B cell (primary cell): ENCODE data around the gene C19orf85. TPM values are rescaled to one million over a fixed set of nuclear protein-coding genes. Genes with fewer than 3 reads are reported as not detected.

Source experiments
- ATAC-seq: fragments of 200-7000 bp; cut with Tn5 transposase; one replicate; pipeline ENCODE4 v1.10.0; 2021; ENCODE audit warnings: low read depth, mild to moderate bottlenecking, moderate number of reproducible peaks, moderate library complexity
- CTCF ChIA-PET: fragments of 350-600 bp; sonication (Branson Sonifier 250); formaldehyde crosslinking; loops from one replicate; lab custom pipeline; 2021; ENCODE audit warnings: antibody characterized with exemption, inconsistent platforms; lab: Charles Lee
- POLR2A ChIA-PET: fragments of 350-600 bp; sonication (Branson Sonifier 250); formaldehyde crosslinking; loops from one replicate; lab custom pipeline; 2021; ENCODE audit warnings: antibody characterized with exemption; lab: Charles Lee
- DNase-seq: peaks from one replicate; pipeline ENCODE4 v3.0.0; 2013
- H2AFZ ChIP-seq: 2 replicates; pipeline ENCODE4 v1.6.1; 2012; ENCODE audit warnings: mild to moderate bottlenecking, low read depth, low read length; ENCODE audit not compliant: insufficient read depth, poor library complexity, severe bottlenecking
- H3K27ac ChIP-seq, 2 donors: 1 replicate in 1 of 2; 2 replicates in 1 of 2; pipeline ENCODE4 v1.5.1; 2012 to 2013; ENCODE audit warnings: low read length in 2 of 2, mild to moderate bottlenecking in 2 of 2, moderate library complexity in 1 of 2
- H3K27me3 ChIP-seq, 4 experiments: fragments of 200-600 bp in 1 of 4; sonication (generic) in 1 of 4; replicated peaks in 1 of 4; 1 replicate in 2 of 4; 2 replicates in 2 of 4; pipeline versions ENCODE4 v1.6.1 to v1.7.0; 2013 to 2016; ENCODE audit warnings: low read length in 3 of 4, mild to moderate bottlenecking in 2 of 4, mixed read lengths in 1 of 4, moderate library complexity in 1 of 4; ENCODE audit not compliant: insufficient read depth in 4 of 4, control insufficient read depth in 3 of 4; ENCODE audit errors: control extremely low read depth in 1 of 4
- H3K36me3 ChIP-seq, 2 experiments: replicated peaks in 1 of 2; 1 replicate in 1 of 2; 2 replicates in 1 of 2; pipeline versions ENCODE4 v1.6.1 to v1.7.1; 2013; ENCODE audit warnings: low read length in 1 of 2; ENCODE audit not compliant: insufficient read depth in 2 of 2, control insufficient read depth in 1 of 2; ENCODE audit errors: control extremely low read depth in 1 of 2, extremely low read depth in 1 of 2
- H3K4me1 ChIP-seq, 2 donors: fragments of 200-600 bp in 1 of 2; sonication (generic) in 1 of 2; 1 replicate in 1 of 2; 2 replicates in 1 of 2; pipeline versions ENCODE4 v1.5.1 to v1.6.1; 2013 to 2017; ENCODE audit warnings: low read length in 2 of 2; ENCODE audit not compliant: control insufficient read depth in 2 of 2, insufficient read depth in 2 of 2
- H3K4me2 ChIP-seq: replicated peaks from 2 replicates; pipeline ENCODE3; 2012; ENCODE audit warnings: mild to moderate bottlenecking, low read depth, low read length; ENCODE audit not compliant: poor library complexity, severe bottlenecking
- H3K4me3 ChIP-seq, 5 experiments: fragments of 200-600 bp in 1 of 5; sonication (generic) in 1 of 5; 1 replicate in 3 of 5; 2 replicates in 2 of 5; pipeline versions ENCODE4 v1.5.1 to v1.7.0; 2011 to 2016; ENCODE audit warnings: low read length in 4 of 5, mild to moderate bottlenecking in 4 of 5, low read depth in 2 of 5, control low read depth in 1 of 5, moderate library complexity in 1 of 5; ENCODE audit not compliant: insufficient read depth in 1 of 5; ENCODE audit errors: control extremely low read depth in 1 of 5, extremely low read depth in 1 of 5
- H3K79me2 ChIP-seq: fragments of 200-600 bp; sonication (generic); one replicate; pipeline ENCODE4 v1.6.0; 2016; ENCODE audit warnings: low read length; ENCODE audit not compliant: control insufficient read depth, insufficient read depth
- H3K9ac ChIP-seq: fragments of 200-600 bp; sonication (generic); 2 replicates; pipeline ENCODE4 v1.6.1; 2017; ENCODE audit warnings: mild to moderate bottlenecking, low read length, moderate library complexity
- H3K9me3 ChIP-seq, 3 donors: one replicate each; pipeline versions ENCODE4 v1.6.1 to v1.7.1; 2013; ENCODE audit warnings: low read length in 2 of 3; ENCODE audit not compliant: control insufficient read depth in 2 of 3, insufficient read depth in 1 of 3; ENCODE audit errors: control extremely low read depth in 1 of 3
- H4K20me1 ChIP-seq: 2 replicates; pipeline ENCODE4 v1.6.0; 2012; ENCODE audit warnings: mild to moderate bottlenecking, low read length; ENCODE audit not compliant: insufficient read depth, control insufficient read depth, poor library complexity, severe bottlenecking
- H3K27ac Mint-ChIP-seq: one replicate; pipeline ENCODE4 v1.8.0; 2021; ENCODE audit warnings: mixed read lengths
- H3K27me3 Mint-ChIP-seq: one replicate; pipeline ENCODE4 v1.8.0; 2021; ENCODE audit warnings: mixed read lengths
- H3K4me1 Mint-ChIP-seq: one replicate; pipeline ENCODE4 v1.8.0; 2021; ENCODE audit warnings: mixed read lengths
- H3K4me3 Mint-ChIP-seq: one replicate; pipeline ENCODE4 v1.8.0; 2021; ENCODE audit warnings: mixed read lengths
- H3K9me3 Mint-ChIP-seq: one replicate; pipeline ENCODE4 v1.8.0; 2022; ENCODE audit warnings: mixed read lengths; ENCODE audit not compliant: insufficient read depth
- EZH2 ChIP-seq: IDR thresholded peaks from 2 replicates; pipeline ENCODE4 v1.6.1; 2012; ENCODE audit warnings: borderline replicate concordance, low read depth, mild to moderate bottlenecking, moderate library complexity, low read length; ENCODE audit not compliant: insufficient read depth, poor library complexity, severe bottlenecking
- WGBS: methylation state at CpG from one replicate; pipeline ENCODE4 v1.1.5; 2013; ENCODE audit warnings: missing lambda C conversion rate; ENCODE audit not compliant: insufficient coverage; 5-methylcytosine and 5-hydroxymethylcytosine counted together
- intact Hi-C: fragments of 100-400 bp; cut with micrococcal nuclease; formaldehyde crosslinking; loops from one replicate; pipeline ENCODE4 v1.10.0; 2022
- polyA plus RNA-seq: library from polyadenylated mRNA; depleted of rRNA; stranded (reverse); fragments of >200 nt; gene quantifications from 2 replicates; pipeline ENCODE4 v1.2.3, GENCODE V29; 2012
- total RNA-seq, 2 donors: library from RNA; stranded (reverse); fragments of 120-200 nt in 1 of 2; gene quantifications; 1 replicate in 1 of 2; 2 replicates in 1 of 2; pipeline versions ENCODE4 v1.2.3 to v1.2.4, GENCODE V29; 2013 to 2022
- TF ChIP-seq, protein P1 (sequence below): fragments of 200-600 bp; IDR thresholded peaks from one replicate; pipeline ENCODE4 v1.8.0; 2022; ENCODE audit warnings: antibody characterized with exemption, mild to moderate bottlenecking

The C19orf85 gene
- total and polyA plus RNA-seq, 2 donors (not counting 1 experiment from before 2014, with no cell fraction given), result not detected

DNA sequence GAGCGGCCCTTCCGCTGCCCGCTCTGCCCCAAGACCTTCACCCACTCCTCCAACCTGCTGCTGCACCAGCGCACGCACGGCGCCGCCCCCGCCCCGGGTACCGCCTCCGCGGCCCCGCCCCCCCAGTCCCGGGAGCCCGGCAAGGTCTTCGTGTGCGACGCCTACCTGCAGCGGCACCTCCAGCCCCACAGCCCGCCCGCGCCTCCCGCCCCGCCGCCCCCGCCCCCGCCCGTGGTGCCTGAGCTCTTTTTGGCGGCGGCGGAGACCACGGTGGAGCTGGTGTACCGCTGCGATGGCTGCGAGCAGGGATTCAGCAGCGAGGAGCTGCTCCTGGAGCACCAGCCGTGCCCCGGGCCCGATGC lies 17.2 kb upstream of the C19orf85 start:
- 96% methylated on average over 21 of the region's 40 CpGs for WGBS
- Histone ChIP-seq H4K20me1 (peaks cover 40% of the 10 kb centered on the region), H3K79me2 (peaks cover 34% of the 10 kb centered on the region), H3K4me2 (no peak overlapping the region), H3K27ac (no peak overlapping the region), H3K9me3 (no peaks in the 10 kb centered on the region), H3K4me3 (no peak overlapping the region), H3K4me1 (peaks cover 20 to 36% of the 10 kb centered on the region in 2 donors), H3K36me3 (peaks cover 0 to 2% of the 10 kb centered on the region in 2 experiments), H2AFZ (no peak overlapping the region), H3K9ac (no peak overlapping the region), H3K27me3 (no peaks in the 10 kb centered on the region)
- TF ChIP-seq, protein P1, sequence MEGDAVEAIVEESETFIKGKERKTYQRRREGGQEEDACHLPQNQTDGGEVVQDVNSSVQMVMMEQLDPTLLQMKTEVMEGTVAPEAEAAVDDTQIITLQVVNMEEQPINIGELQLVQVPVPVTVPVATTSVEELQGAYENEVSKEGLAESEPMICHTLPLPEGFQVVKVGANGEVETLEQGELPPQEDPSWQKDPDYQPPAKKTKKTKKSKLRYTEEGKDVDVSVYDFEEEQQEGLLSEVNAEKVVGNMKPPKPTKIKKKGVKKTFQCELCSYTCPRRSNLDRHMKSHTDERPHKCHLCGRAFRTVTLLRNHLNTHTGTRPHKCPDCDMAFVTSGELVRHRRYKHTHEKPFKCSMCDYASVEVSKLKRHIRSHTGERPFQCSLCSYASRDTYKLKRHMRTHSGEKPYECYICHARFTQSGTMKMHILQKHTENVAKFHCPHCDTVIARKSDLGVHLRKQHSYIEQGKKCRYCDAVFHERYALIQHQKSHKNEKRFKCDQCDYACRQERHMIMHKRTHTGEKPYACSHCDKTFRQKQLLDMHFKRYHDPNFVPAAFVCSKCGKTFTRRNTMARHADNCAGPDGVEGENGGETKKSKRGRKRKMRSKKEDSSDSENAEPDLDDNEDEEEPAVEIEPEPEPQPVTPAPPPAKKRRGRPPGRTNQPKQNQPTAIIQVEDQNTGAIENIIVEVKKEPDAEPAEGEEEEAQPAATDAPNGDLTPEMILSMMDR, result no peak
- TF ChIP-seq EZH2, result no peak
- POLR2A ChIA-PET, result no interaction called here
- Mint-ChIP-seq H3K4me1 (peaks cover 38% of the 10 kb centered on the region), H3K27me3 (no peaks in the 10 kb centered on the region), H3K27ac (no peak overlapping the region), H3K4me3 (no peak overlapping the region), H3K9me3 (no peaks in the 10 kb centered on the region)
- intact Hi-C loops, result no loop called here
- ATAC-seq, result no peak
- DNase-seq, result no peak
- CTCF ChIA-PET, result no interaction called here

- Mint-ChIP-seq H3K27me3 (no peaks in the 10 kb centered on the region), H3K9me3 (no peaks in the 10 kb centered on the region), H3K27ac (no peak overlapping the region), H3K4me3 (no peak overlapping the region), H3K4me1 (peaks cover 39% of the 10 kb centered on the region)
- no peak overlapping the region for H3K4me3 ChIP-seq
- no peak overlapping the region for H3K9ac ChIP-seq
- intact Hi-C loops, result no loop called here
- no peak overlapping the region for H2AFZ ChIP-seq
- ChIA-PET POLR2A (no interaction called here), CTCF (no interaction called here)
- TF ChIP-seq, protein P1, result no peak
- no peak for TF ChIP-seq EZH2
- no peak overlapping the region for H3K4me2 ChIP-seq
- no peak for DNase-seq
- H3K27ac ChIP-seq, result no peak overlapping the region
- H4K20me1 ChIP-seq, result peaks cover 40% of the 10 kb centered on the region
- ATAC-seq, result no peak
- H3K36me3 ChIP-seq, result peaks cover 0 to 2% of the 10 kb centered on the region in 2 experiments
- H3K4me1 ChIP-seq, result peaks cover 20 to 36% of the 10 kb centered on the region in 2 donors
- no peaks in the 10 kb centered on the region for H3K9me3 ChIP-seq
- 98% methylated on average over 48 of the region's 52 CpGs for WGBS
- H3K79me2 ChIP-seq, result peaks cover 34% of the 10 kb centered on the region
- no peaks in the 10 kb centered on the region for H3K27me3 ChIP-seq
These were observed 16.7 kb upstream of the C19orf85 start for GRCh38 chr19:55481148-55481793.
